Activated CD4-positive, alpha-beta T cell treated with anti-CD3 and anti-CD28 coated beads for 36 hours (primary cell): ENCODE measurements around the gene STRIP2. TPM values are rescaled to one million over a fixed set of nuclear protein-coding genes. Genes with fewer than 3 reads are reported as not detected.
A peak's percentile ranks its signal among the peaks of the same experiment; 100 is the strongest.
"Not testable (repeated sequence)": the region's sequence is repeated elsewhere in the genome, so short reads cannot be mapped to it uniquely, and the experiment has no call there.

Experiments used
- ATAC-seq: fragments of 200-7000 bp; cut with Tn5 transposase; one replicate; pipeline ENCODE4 v1.10.0; 2021; ENCODE audit warnings: mild to moderate bottlenecking, moderate library complexity
- CTCF ChIA-PET: fragments of 350-600 bp; sonication (Branson Sonifier 250); formaldehyde crosslinking; loops from one replicate; lab custom pipeline; 2021; ENCODE audit warnings: antibody characterized with exemption; lab: Charles Lee
- POLR2A ChIA-PET: fragments of 350-600 bp; sonication (Branson Sonifier 250); formaldehyde crosslinking; loops from one replicate; lab custom pipeline; 2021; ENCODE audit warnings: antibody characterized with exemption, inconsistent platforms; lab: Charles Lee
- DNase-seq: peaks from one replicate; pipeline ENCODE4 v3.0.0-alpha.2; 2020
- H3K27ac Mint-ChIP-seq: one replicate; pipeline ENCODE4 v1.8.0; 2021; ENCODE audit warnings: mixed read lengths
- H3K27me3 Mint-ChIP-seq: one replicate; pipeline ENCODE4 v1.8.0; 2021; ENCODE audit warnings: mixed read lengths
- H3K36me3 Mint-ChIP-seq: one replicate; pipeline ENCODE4 v1.8.0; 2021; ENCODE audit warnings: low read depth, mixed read lengths
- H3K4me1 Mint-ChIP-seq: one replicate; pipeline ENCODE4 v1.8.0; 2021; ENCODE audit warnings: mixed read lengths
- H3K4me3 Mint-ChIP-seq: one replicate; pipeline ENCODE4 v1.8.0; 2021; ENCODE audit warnings: mild to moderate bottlenecking, moderate library complexity, mixed read lengths
- H3K9me3 Mint-ChIP-seq: one replicate; pipeline ENCODE4 v1.8.0; 2021; ENCODE audit warnings: low read depth, mixed read lengths
- intact Hi-C, 2 experiments: fragments of 100-400 bp; cut with DNase I in 1 of 2; cut with micrococcal nuclease in 1 of 2; formaldehyde crosslinking; loops; one replicate each; pipeline versions ENCODE4 v1.14.2 to v1.15.1; 2022 to 2024; cut with DNase I, micrococcal nuclease
- total RNA-seq, 2 experiments: library from RNA; stranded (reverse); gene quantifications; one replicate each; pipeline ENCODE4 v1.2.3, GENCODE V29; 2021

The STRIP2 gene
- total RNA-seq, 2 experiments from 2014 or later = 41.3 to 51.8 TPM

- no peaks in the 10 kb centered on the region for H3K9me3 Mint-ChIP-seq
- intact Hi-C loops = no loop called here
- ChIA-PET CTCF (interaction anchor here (0.6 kb wide), 1 partner anchor 19 kb away, joined by 3 read pairs; no protein-coding TSS in a partner anchor), POLR2A (no interaction called here)
- H3K36me3 Mint-ChIP-seq = peaks cover 5% of the 10 kb centered on the region
- no peaks in the 10 kb centered on the region for H3K27me3 Mint-ChIP-seq
- ATAC-seq (no peak), DNase-seq (no peak)
- no peak overlapping the region for H3K4me3 Mint-ChIP-seq
- H3K4me1 Mint-ChIP-seq = no peaks in the 10 kb centered on the region
- H3K27ac Mint-ChIP-seq = no peak overlapping the region
These were observed 41.0 kb upstream of the STRIP2 start for GRCh38 chr7:129393255-129393654.

- Mint-ChIP-seq H3K4me1 (no peaks in the 10 kb centered on the region), H3K27me3 (no peaks in the 10 kb centered on the region), H3K9me3 (no peaks in the 10 kb centered on the region), H3K36me3 (peaks cover 5% of the 10 kb centered on the region), H3K27ac (no peak overlapping the region), H3K4me3 (no peak overlapping the region)
- DNase-seq (no peak), ATAC-seq (no peak)
- intact Hi-C loops = no loop called here
- ChIA-PET CTCF (no interaction called here), POLR2A (no interaction called here)
These were observed 40.1 kb upstream of the STRIP2 start for GRCh38 chr7:129394101-129394500.

- Mint-ChIP-seq H3K27me3 (no peaks in the 10 kb centered on the region), H3K4me1 (no peaks in the 10 kb centered on the region), H3K36me3 (peaks cover 5% of the 10 kb centered on the region), H3K9me3 (no peaks in the 10 kb centered on the region), H3K4me3 (no peak overlapping the region), H3K27ac (no peak overlapping the region)
- intact Hi-C loops = no loop called here
- CTCF ChIA-PET = interaction anchor here (1.0 kb wide), 1 partner anchor 76 kb away, joined by 3 read pairs; no protein-coding TSS in a partner anchor
- no peak for DNase-seq
- ATAC-seq = no peak
- POLR2A ChIA-PET = no interaction called here
These were observed 39.0 kb upstream of the STRIP2 start for GRCh38 chr7:129394982-129395914.

- H3K9me3 Mint-ChIP-seq = no peaks in the 10 kb centered on the region
- H3K27me3 Mint-ChIP-seq = no peaks in the 10 kb centered on the region
- H3K27ac Mint-ChIP-seq = no peak overlapping the region
- ATAC-seq = no peak
- intact Hi-C loops = loop anchor here in 1 of 2 experiments (5.0 kb wide), 1 partner anchor 36 kb away; no protein-coding TSS in a partner anchor
- no peak overlapping the region for H3K4me3 Mint-ChIP-seq
- peaks cover 13% of the 10 kb centered on the region for H3K36me3 Mint-ChIP-seq
- CTCF ChIA-PET = interaction anchor here (0.6 to 3.1 kb wide), 11 partner anchors 11 to 1538 kb away, joined by 3 to 34 read pairs (median 4); no protein-coding TSS in a partner anchor
- H3K4me1 Mint-ChIP-seq = peaks cover 33% of the 10 kb centered on the region
- POLR2A ChIA-PET = no interaction called here
- DNase-seq = no peak
These were observed 32.8 kb upstream of the STRIP2 start for GRCh38 chr7:129401228-129401966.

GRCh38 chr7:129401967-129402860, 32.0 kb upstream of the STRIP2 start:
- POLR2A ChIA-PET = no interaction called here
- no peaks in the 10 kb centered on the region for H3K9me3 Mint-ChIP-seq
- H3K27ac Mint-ChIP-seq = peak overlapping the region; percentile 9
- ATAC-seq (peak; percentile 86), DNase-seq (peak; percentile 61)
- H3K27me3 Mint-ChIP-seq = no peaks in the 10 kb centered on the region
- peaks cover 33% of the 10 kb centered on the region for H3K4me1 Mint-ChIP-seq
- intact Hi-C loops = loop anchor here (1.0 to 5.0 kb wide), 4 partner anchors 35 to 233 kb away; no protein-coding TSS in a partner anchor
- H3K36me3 Mint-ChIP-seq = peaks cover 14% of the 10 kb centered on the region
- no peak overlapping the region for H3K4me3 Mint-ChIP-seq
- CTCF ChIA-PET = interaction anchor here (0.6 to 3.1 kb wide), 11 partner anchors 11 to 1468 kb away, joined by 3 to 34 read pairs (median 4); no protein-coding TSS in a partner anchor

- H3K27me3 Mint-ChIP-seq = no peaks in the 10 kb centered on the region
- H3K4me3 Mint-ChIP-seq = no peak overlapping the region
- no peaks in the 10 kb centered on the region for H3K9me3 Mint-ChIP-seq
- peaks cover 25% of the 10 kb centered on the region for H3K36me3 Mint-ChIP-seq
- H3K4me1 Mint-ChIP-seq = peaks cover 33% of the 10 kb centered on the region
- peak overlapping the region; percentile 47 for H3K27ac Mint-ChIP-seq
- DNase-seq (no peak), ATAC-seq (no peak)
- intact Hi-C loops = loop anchor here (1.0 to 5.0 kb wide), 4 partner anchors 29 to 66 kb away; partner anchors contain the start of gene STRIP2 (in 1 of the 2)
- ChIA-PET CTCF (interaction anchor here (1.1 kb wide), 1 partner anchor 29 kb away, joined by 3 read pairs; no protein-coding TSS in a partner anchor), POLR2A (no interaction called here)
These were observed 28.7 kb upstream of the STRIP2 start for GRCh38 chr7:129405527-129405926.

GRCh38 chr7:129410238-129410637, 24.0 kb upstream of the STRIP2 start:
- CTCF ChIA-PET, H3K4me3 Mint-ChIP-seq, H3K27me3 Mint-ChIP-seq, ATAC-seq, H3K9me3 Mint-ChIP-seq, DNase-seq, intact Hi-C loops, POLR2A ChIA-PET, H3K27ac Mint-ChIP-seq: not testable (repeated sequence)
- peaks cover 12% of the 10 kb centered on the region for H3K4me1 Mint-ChIP-seq
- peaks cover 40% of the 10 kb centered on the region for H3K36me3 Mint-ChIP-seq

GRCh38 chr7:129412501-129412900, 21.7 kb upstream of the STRIP2 start:
- peaks cover 32% of the 10 kb centered on the region for H3K36me3 Mint-ChIP-seq
- H3K9me3 Mint-ChIP-seq = peaks cover 4% of the 10 kb centered on the region
- intact Hi-C loops = no loop called here
- ChIA-PET CTCF (interaction anchor here (0.6 to 1.8 kb wide), 5 partner anchors 10 to 677 kb away, joined by 3 to 5 read pairs (median 3); no protein-coding TSS in a partner anchor), POLR2A (no interaction called here)
- no peak overlapping the region for H3K27ac Mint-ChIP-seq
- DNase-seq = no peak
- no peak for ATAC-seq
- H3K4me1 Mint-ChIP-seq = no peaks in the 10 kb centered on the region
- H3K27me3 Mint-ChIP-seq = no peaks in the 10 kb centered on the region
- H3K4me3 Mint-ChIP-seq = no peak overlapping the region

- Mint-ChIP-seq H3K36me3 (peaks cover 15% of the 10 kb centered on the region), H3K27ac (peak overlapping the region; percentile 17), H3K9me3 (peaks cover 4% of the 10 kb centered on the region), H3K27me3 (no peaks in the 10 kb centered on the region), H3K4me1 (no peaks in the 10 kb centered on the region), H3K4me3 (no peak overlapping the region)
- DNase-seq = no peak
- intact Hi-C loops = no loop called here
- CTCF ChIA-PET = interaction anchor here (1.3 kb wide), 1 partner anchor 146 kb away, joined by 3 read pairs; no protein-coding TSS in a partner anchor
- ATAC-seq = no peak
- POLR2A ChIA-PET = no interaction called here
These were observed 17.2 kb upstream of the STRIP2 start for GRCh38 chr7:129417073-129417472.

- ChIA-PET CTCF (interaction anchor here (1.5 kb wide), 1 partner anchor 89 kb away, joined by 3 read pairs; no protein-coding TSS in a partner anchor), POLR2A (no interaction called here)
- no peak overlapping the region for H3K27ac Mint-ChIP-seq
- H3K4me3 Mint-ChIP-seq = no peak overlapping the region
- H3K4me1 Mint-ChIP-seq = peaks cover 2% of the 10 kb centered on the region
- H3K36me3 Mint-ChIP-seq = peaks cover 15% of the 10 kb centered on the region
- intact Hi-C loops = no loop called here
- no peak for ATAC-seq
- H3K27me3 Mint-ChIP-seq = no peaks in the 10 kb centered on the region
- H3K9me3 Mint-ChIP-seq = no peaks in the 10 kb centered on the region
- DNase-seq = no peak
These were observed 12.4 kb upstream of the STRIP2 start for GRCh38 chr7:129421717-129422250.
